B cell (primary cell): Measurements from ENCODE around the gene LPIN3. TPM values are rescaled to one million over a fixed set of nuclear protein-coding genes. Genes with fewer than 3 reads are reported as not detected.

Source experiments
- ATAC-seq: fragments of 200-7000 bp; cut with Tn5 transposase; one replicate; pipeline ENCODE4 v1.10.0; 2021; ENCODE audit warnings: low read depth, mild to moderate bottlenecking, moderate number of reproducible peaks, moderate library complexity
- CTCF ChIA-PET: fragments of 350-600 bp; sonication (Branson Sonifier 250); formaldehyde crosslinking; loops from one replicate; lab custom pipeline; 2021; ENCODE audit warnings: antibody characterized with exemption, inconsistent platforms; lab: Charles Lee
- POLR2A ChIA-PET: fragments of 350-600 bp; sonication (Branson Sonifier 250); formaldehyde crosslinking; loops from one replicate; lab custom pipeline; 2021; ENCODE audit warnings: antibody characterized with exemption; lab: Charles Lee
- DNase-seq: peaks from one replicate; pipeline ENCODE4 v3.0.0; 2013
- H2AFZ ChIP-seq: 2 replicates; pipeline ENCODE4 v1.6.1; 2012; ENCODE audit warnings: mild to moderate bottlenecking, low read depth, low read length; ENCODE audit not compliant: insufficient read depth, poor library complexity, severe bottlenecking
- H3K27ac ChIP-seq, 2 donors: 1 replicate in 1 of 2; 2 replicates in 1 of 2; pipeline ENCODE4 v1.5.1; 2012 to 2013; ENCODE audit warnings: low read length in 2 of 2, mild to moderate bottlenecking in 2 of 2, moderate library complexity in 1 of 2
- H3K27me3 ChIP-seq, 4 experiments: fragments of 200-600 bp in 1 of 4; sonication (generic) in 1 of 4; replicated peaks in 1 of 4; 1 replicate in 2 of 4; 2 replicates in 2 of 4; pipeline versions ENCODE4 v1.6.1 to v1.7.0; 2013 to 2016; ENCODE audit warnings: low read length in 3 of 4, mild to moderate bottlenecking in 2 of 4, mixed read lengths in 1 of 4, moderate library complexity in 1 of 4; ENCODE audit not compliant: insufficient read depth in 4 of 4, control insufficient read depth in 3 of 4; ENCODE audit errors: control extremely low read depth in 1 of 4
- H3K36me3 ChIP-seq, 2 experiments: replicated peaks in 1 of 2; 1 replicate in 1 of 2; 2 replicates in 1 of 2; pipeline versions ENCODE4 v1.6.1 to v1.7.1; 2013; ENCODE audit warnings: low read length in 1 of 2; ENCODE audit not compliant: insufficient read depth in 2 of 2, control insufficient read depth in 1 of 2; ENCODE audit errors: control extremely low read depth in 1 of 2, extremely low read depth in 1 of 2
- H3K4me1 ChIP-seq, 2 donors: fragments of 200-600 bp in 1 of 2; sonication (generic) in 1 of 2; 1 replicate in 1 of 2; 2 replicates in 1 of 2; pipeline versions ENCODE4 v1.5.1 to v1.6.1; 2013 to 2017; ENCODE audit warnings: low read length in 2 of 2; ENCODE audit not compliant: control insufficient read depth in 2 of 2, insufficient read depth in 2 of 2
- H3K4me2 ChIP-seq: replicated peaks from 2 replicates; pipeline ENCODE3; 2012; ENCODE audit warnings: mild to moderate bottlenecking, low read depth, low read length; ENCODE audit not compliant: poor library complexity, severe bottlenecking
- H3K4me3 ChIP-seq, 5 experiments: fragments of 200-600 bp in 1 of 5; sonication (generic) in 1 of 5; 1 replicate in 3 of 5; 2 replicates in 2 of 5; pipeline versions ENCODE4 v1.5.1 to v1.7.0; 2011 to 2016; ENCODE audit warnings: low read length in 4 of 5, mild to moderate bottlenecking in 4 of 5, low read depth in 2 of 5, control low read depth in 1 of 5, moderate library complexity in 1 of 5; ENCODE audit not compliant: insufficient read depth in 1 of 5; ENCODE audit errors: control extremely low read depth in 1 of 5, extremely low read depth in 1 of 5
- H3K79me2 ChIP-seq: fragments of 200-600 bp; sonication (generic); one replicate; pipeline ENCODE4 v1.6.0; 2016; ENCODE audit warnings: low read length; ENCODE audit not compliant: control insufficient read depth, insufficient read depth
- H3K9ac ChIP-seq: fragments of 200-600 bp; sonication (generic); 2 replicates; pipeline ENCODE4 v1.6.1; 2017; ENCODE audit warnings: mild to moderate bottlenecking, low read length, moderate library complexity
- H3K9me3 ChIP-seq, 3 donors: one replicate each; pipeline versions ENCODE4 v1.6.1 to v1.7.1; 2013; ENCODE audit warnings: low read length in 2 of 3; ENCODE audit not compliant: control insufficient read depth in 2 of 3, insufficient read depth in 1 of 3; ENCODE audit errors: control extremely low read depth in 1 of 3
- H4K20me1 ChIP-seq: 2 replicates; pipeline ENCODE4 v1.6.0; 2012; ENCODE audit warnings: mild to moderate bottlenecking, low read length; ENCODE audit not compliant: insufficient read depth, control insufficient read depth, poor library complexity, severe bottlenecking
- H3K27ac Mint-ChIP-seq: one replicate; pipeline ENCODE4 v1.8.0; 2021; ENCODE audit warnings: mixed read lengths
- H3K27me3 Mint-ChIP-seq: one replicate; pipeline ENCODE4 v1.8.0; 2021; ENCODE audit warnings: mixed read lengths
- H3K4me1 Mint-ChIP-seq: one replicate; pipeline ENCODE4 v1.8.0; 2021; ENCODE audit warnings: mixed read lengths
- H3K4me3 Mint-ChIP-seq: one replicate; pipeline ENCODE4 v1.8.0; 2021; ENCODE audit warnings: mixed read lengths
- H3K9me3 Mint-ChIP-seq: one replicate; pipeline ENCODE4 v1.8.0; 2022; ENCODE audit warnings: mixed read lengths; ENCODE audit not compliant: insufficient read depth
- CTCF ChIP-seq: fragments of 200-600 bp; IDR thresholded peaks from one replicate; pipeline ENCODE4 v1.8.0; 2022; ENCODE audit warnings: antibody characterized with exemption, mild to moderate bottlenecking
- EZH2 ChIP-seq: IDR thresholded peaks from 2 replicates; pipeline ENCODE4 v1.6.1; 2012; ENCODE audit warnings: borderline replicate concordance, low read depth, mild to moderate bottlenecking, moderate library complexity, low read length; ENCODE audit not compliant: insufficient read depth, poor library complexity, severe bottlenecking
- WGBS: methylation state at CpG from one replicate; pipeline ENCODE4 v1.1.5; 2013; ENCODE audit warnings: missing lambda C conversion rate; ENCODE audit not compliant: insufficient coverage; 5-methylcytosine and 5-hydroxymethylcytosine counted together
- intact Hi-C: fragments of 100-400 bp; cut with micrococcal nuclease; formaldehyde crosslinking; loops from one replicate; pipeline ENCODE4 v1.10.0; 2022
- polyA minus RNA-seq: library from RNA; depleted of rRNA, polyadenylated mRNA; stranded (reverse); fragments of >200 nt; gene quantifications from 2 replicates; pipeline ENCODE4 v1.2.3, GENCODE V29; 2012
- polyA plus RNA-seq: library from polyadenylated mRNA; depleted of rRNA; stranded (reverse); fragments of >200 nt; gene quantifications from 2 replicates; pipeline ENCODE4 v1.2.3, GENCODE V29; 2012
- total RNA-seq, 2 donors: library from RNA; stranded (reverse); fragments of 120-200 nt in 1 of 2; gene quantifications; 1 replicate in 1 of 2; 2 replicates in 1 of 2; pipeline versions ENCODE4 v1.2.3 to v1.2.4, GENCODE V29; 2013 to 2022

Gene LPIN3
- total RNA-seq (0.75 and 0.84 TPM in 2 replicates), polyA plus RNA-seq (0.29 and 1.2 TPM in 2 replicates), polyA minus RNA-seq (0.21 TPM in 1 of 2 replicates, not detected in the other)
- 0.14 TPM for total RNA-seq (2013)

- H3K4me3 Mint-ChIP-seq, result peak within 1 kb of the TSS; percentile 84
- peak within 1 kb of the TSS; percentile 37 for H3K9ac ChIP-seq
- no peaks in the 10 kb centered on the region for H3K36me3 ChIP-seq
- H3K4me3 ChIP-seq, result peak within 1 kb of the TSS in 4 of 5 experiments; percentile 17 to 45 (median 39)
- TF ChIP-seq CTCF, result peak; percentile 70
- TF ChIP-seq EZH2, result no peak
- no peaks in the 10 kb centered on the region for H3K79me2 ChIP-seq
- H3K9me3 Mint-ChIP-seq, result no peaks in the 10 kb centered on the region
- intact Hi-C loops, result loop anchor here (1.0 kb wide), 5 partner anchors 23 to 372 kb away; partner anchors contain the start of gene ZHX3
- no peak within 1 kb of the TSS for H3K27ac ChIP-seq
- peak within 1 kb of the TSS; percentile 37 for H2AFZ ChIP-seq
- peaks cover 12% of the 10 kb centered on the region for H3K4me1 Mint-ChIP-seq
- H3K9me3 ChIP-seq, result no peaks in the 10 kb centered on the region
- ChIA-PET CTCF (interaction anchor here (0.9 to 9.6 kb wide), 19 partner anchors 11 to 375 kb away, joined by 3 to 196 read pairs (median 7); partner anchors contain the start of genes PLCG1 and ZHX3), POLR2A (interaction anchor here (1.0 to 1.2 kb wide), 3 partner anchors 11 to 205 kb away, joined by 3 to 4 read pairs (median 3); no protein-coding TSS in a partner anchor)
- H3K4me1 ChIP-seq, result peaks cover 12 to 15% of the 10 kb centered on the region in 2 donors
- 22% methylated on average over 31 of the region's 33 CpGs for WGBS
- ATAC-seq (peak; percentile 76), DNase-seq (peak; percentile 63)
- no peak within 1 kb of the TSS for H3K27ac Mint-ChIP-seq
- H4K20me1 ChIP-seq, result no peaks in the 10 kb centered on the region
- peak within 1 kb of the TSS; percentile 68 for H3K4me2 ChIP-seq
- H3K27me3 ChIP-seq, result peaks cover 0 to 15% (median 4%) of the 10 kb centered on the region in 4 experiments
- peaks cover 12% of the 10 kb centered on the region for H3K27me3 Mint-ChIP-seq
Observed at GRCh38 chr20:41340327-41341055, at the start of gene LPIN3. Gene LPIN3, plus strand, starts transcription at chr20:41340821. Its CDS starts 4,983 bp downstream, at chr20:41345804.
